Activated B cell treated with CpG ODN at 0.5 μM for 24 hours (primary cell): Measurements from ENCODE around the gene MATK. TPM values are rescaled to one million over a fixed set of nuclear protein-coding genes. Genes with fewer than 3 reads are reported as not detected.

Experiments
- ATAC-seq: fragments of 200-7000 bp; cut with Tn5 transposase; one replicate; pipeline ENCODE4 v1.10.0; 2021; ENCODE audit warnings: low read depth, mild to moderate bottlenecking, moderate library complexity
- CTCF ChIA-PET: fragments of 350-600 bp; sonication (Branson Sonifier 250); formaldehyde crosslinking; loops from one replicate; lab custom pipeline; 2021; ENCODE audit warnings: antibody characterized with exemption; lab: Charles Lee
- POLR2A ChIA-PET: fragments of 350-600 bp; sonication (Branson Sonifier 250); formaldehyde crosslinking; loops from one replicate; lab custom pipeline; 2021; ENCODE audit warnings: antibody characterized with exemption; lab: Charles Lee
- DNase-seq: peaks from one replicate; pipeline ENCODE4 v3.0.0; 2022
- H3K27ac Mint-ChIP-seq: one replicate; pipeline ENCODE4 v1.8.0; 2020; ENCODE audit warnings: mixed read lengths
- H3K27me3 Mint-ChIP-seq: one replicate; pipeline ENCODE4 v1.8.0; 2021; ENCODE audit warnings: mixed read lengths
- H3K36me3 Mint-ChIP-seq: one replicate; pipeline ENCODE4 v1.8.0; 2021; ENCODE audit warnings: low read depth, mixed read lengths
- H3K4me1 Mint-ChIP-seq: one replicate; pipeline ENCODE4 v1.8.0; 2021; ENCODE audit warnings: mixed read lengths
- H3K4me3 Mint-ChIP-seq: one replicate; pipeline ENCODE4 v1.8.0; 2020; ENCODE audit warnings: mild to moderate bottlenecking, mixed read lengths
- H3K9me3 Mint-ChIP-seq: one replicate; pipeline ENCODE4 v1.8.0; 2020; ENCODE audit warnings: mixed read lengths
- CTCF ChIP-seq: fragments of 200-600 bp; IDR thresholded peaks from one replicate; pipeline ENCODE4 v1.8.0; 2022; ENCODE audit warnings: antibody characterized with exemption, mild to moderate bottlenecking
- intact Hi-C: fragments of 100-400 bp; cut with micrococcal nuclease; formaldehyde crosslinking; loops from one replicate; pipeline ENCODE4 v1.15.1; 2024
- total RNA-seq: library from RNA; stranded (reverse); gene quantifications from 2 replicates; pipeline ENCODE4 v1.2.3, GENCODE V29; 2022

The MATK gene
- total RNA-seq, 1 donor from 2014 or later = 4.8 TPM

GRCh38 chr19:3745363-3746045 lies 40.7 kb downstream of the MATK start:
- H3K9me3 Mint-ChIP-seq = no peaks in the 10 kb centered on the region
- no peaks in the 10 kb centered on the region for H3K4me1 Mint-ChIP-seq
- no peak for DNase-seq
- peaks cover 13% of the 10 kb centered on the region for H3K36me3 Mint-ChIP-seq
- TF ChIP-seq CTCF = no peak
- CTCF ChIA-PET = no interaction called here
- intact Hi-C loops = no loop called here
- no peak for ATAC-seq
- no peaks in the 10 kb centered on the region for H3K27me3 Mint-ChIP-seq
- POLR2A ChIA-PET = no interaction called here
- no peak overlapping the region for H3K4me3 Mint-ChIP-seq
- H3K27ac Mint-ChIP-seq = no peak overlapping the region

GRCh38 chr19:3743486-3743885 lies 42.7 kb downstream of the MATK start:
- POLR2A ChIA-PET = interaction anchor here (0.6 kb wide), 1 partner anchor 78 kb away, joined by 3 read pairs; no protein-coding TSS in a partner anchor
- DNase-seq = no peak

GRCh38 chr19:3740431-3740830 lies 45.8 kb downstream of the MATK start:
- ChIA-PET CTCF (no interaction called here), POLR2A (no interaction called here)
- no peaks in the 10 kb centered on the region for H3K4me1 Mint-ChIP-seq
- no peak overlapping the region for H3K27ac Mint-ChIP-seq
- no peak for TF ChIP-seq CTCF
- H3K36me3 Mint-ChIP-seq = no peaks in the 10 kb centered on the region
- H3K9me3 Mint-ChIP-seq = no peaks in the 10 kb centered on the region
- intact Hi-C loops = no loop called here
- ATAC-seq (no peak), DNase-seq (no peak)
- H3K27me3 Mint-ChIP-seq = peaks cover 4% of the 10 kb centered on the region
- H3K4me3 Mint-ChIP-seq = no peak overlapping the region

More at GRCh38 chr19:3743486-3743885, 42.7 kb downstream of the MATK start:
- no peaks in the 10 kb centered on the region for H3K27me3 Mint-ChIP-seq
- H3K36me3 Mint-ChIP-seq = no peaks in the 10 kb centered on the region
- H3K27ac Mint-ChIP-seq = no peak overlapping the region
- ATAC-seq = no peak
- CTCF ChIA-PET = no interaction called here
- no peak overlapping the region for H3K4me3 Mint-ChIP-seq
- no peak for TF ChIP-seq CTCF
- no peaks in the 10 kb centered on the region for H3K4me1 Mint-ChIP-seq
- H3K9me3 Mint-ChIP-seq = no peaks in the 10 kb centered on the region
- intact Hi-C loops = no loop called here

GRCh38 chr19:3738477-3739220 lies 47.5 kb downstream of the MATK start:
- H3K36me3 Mint-ChIP-seq = no peaks in the 10 kb centered on the region
- intact Hi-C loops = no loop called here
- H3K27ac Mint-ChIP-seq = no peak overlapping the region
- no peaks in the 10 kb centered on the region for H3K4me1 Mint-ChIP-seq
- H3K4me3 Mint-ChIP-seq = no peak overlapping the region
- ChIA-PET CTCF (no interaction called here), POLR2A (no interaction called here)
- no peak for DNase-seq
- ATAC-seq = no peak
- peaks cover 4% of the 10 kb centered on the region for H3K27me3 Mint-ChIP-seq
- no peak for TF ChIP-seq CTCF
- H3K9me3 Mint-ChIP-seq = no peaks in the 10 kb centered on the region

GRCh38 chr19:3737487-3738205 lies 48.5 kb downstream of the MATK start:
- DNase-seq (no peak), ATAC-seq (no peak)
- Mint-ChIP-seq H3K4me1 (no peaks in the 10 kb centered on the region), H3K4me3 (no peak overlapping the region), H3K27ac (no peak overlapping the region), H3K36me3 (no peaks in the 10 kb centered on the region), H3K27me3 (peaks cover 4% of the 10 kb centered on the region), H3K9me3 (no peaks in the 10 kb centered on the region)
- intact Hi-C loops = no loop called here
- no peak for TF ChIP-seq CTCF
- ChIA-PET CTCF (no interaction called here), POLR2A (no interaction called here)
